ENCODE data around the gene JPH2. TPM values are rescaled to one million over a fixed set of nuclear protein-coding genes. Genes with fewer than 3 reads are reported as not detected.

JPH2 gene
- total RNA-seq, 1 experiment from 2014 or later = 0.17 TPM

DNA sequence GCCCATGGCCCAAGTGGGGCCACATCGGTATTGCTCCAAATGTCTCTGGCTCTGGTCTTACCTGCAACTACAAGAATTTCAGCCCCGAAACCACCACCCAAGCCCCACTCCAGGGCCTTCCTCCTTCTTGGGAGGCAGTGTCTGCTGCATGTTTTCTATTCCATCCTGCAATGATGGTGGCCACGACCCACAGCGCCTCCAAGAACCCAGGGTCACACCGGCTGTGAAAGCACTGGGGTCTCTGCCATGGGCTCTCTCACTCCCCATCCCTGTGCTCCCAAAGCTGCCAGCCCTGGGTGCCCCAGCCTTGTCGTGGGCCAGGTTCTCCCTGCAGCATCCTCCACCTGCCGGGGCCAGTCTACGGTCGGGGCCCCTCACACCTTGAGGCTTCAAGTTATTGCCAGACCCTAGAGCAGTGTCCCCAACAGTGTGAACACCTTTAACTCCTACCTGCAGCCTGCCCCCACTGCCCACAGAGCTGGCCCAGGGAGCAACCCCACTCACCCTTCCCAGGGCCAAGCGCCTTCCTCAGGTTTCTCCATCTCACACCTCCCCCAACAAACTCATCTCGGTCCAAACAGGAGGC, 115.4 kb downstream of the JPH2 start:
- Histone ChIP-seq H3K4me2 (ENCODE audit: low read length) (no peak overlapping the region), H4K20me1 (ENCODE audit: insufficient read depth) (no peaks in the 10 kb centered on the region), H3K27ac (ENCODE audit: low read depth, low read length) (no peak overlapping the region), H3K9me2 (ENCODE audit: insufficient read depth) (no peaks in the 10 kb centered on the region), H2AFZ (ENCODE audit: low read depth, low read length, poor library complexity, severe bottlenecking) (no peak overlapping the region), H3K9me3 (ENCODE audit: control insufficient read depth in 1 of 2, insufficient read depth in 1 of 2, low read depth in 1 of 2, low read length in 2 of 2) (no peaks in the 10 kb centered on the region), H3K4me1 (ENCODE audit: control insufficient read depth in 1 of 2, insufficient read depth in 2 of 2, low read length in 2 of 2) (peaks cover 0 to 15% of the 10 kb centered on the region in 2 experiments; a peak in 2 of 4 replicates), H3K36me3 (ENCODE audit: control insufficient read depth in 1 of 2, insufficient read depth in 2 of 2, low read length in 2 of 2) (no peaks in the 10 kb centered on the region), H3K27me3 (ENCODE audit: insufficient read depth, low read length) (no peaks in the 10 kb centered on the region), H3K79me2 (ENCODE audit: insufficient read depth, low read length) (no peaks in the 10 kb centered on the region), H3K9ac (ENCODE audit: low read length) (no peak overlapping the region), H3K4me3 (replicated peaks in 1 of 2; ENCODE audit: low read depth in 1 of 2, low read length in 2 of 2) (no peak overlapping the region)
- intact Hi-C loops (cut with micrococcal nuclease) = no loop called here
- ChIA-PET CTCF (interaction anchor here (1.2 kb wide), 1 partner anchor 9 kb away, joined by 6 read pairs; no protein-coding TSS in a partner anchor), POLR2A (no interaction called here), RAD21 (ENCODE audit: low non-redundant PET in 1 of 2, low total read pairs in 2 of 2, uncharacterized antibody in 2 of 2, unreplicated experiment in 2 of 2) (no interaction called here)
- DNase-seq (ENCODE audit: low read depth, low spot score) (no peak), ATAC-seq (no peak)
- TF ChIP-seq YY1 (IDR thresholded peaks at IDR 0.05; ENCODE audit: extremely low read depth, insufficient replicate concordance, low read depth, low read length) (no peak), SIN3A (IDR thresholded peaks at IDR 0.05; ENCODE audit: low read depth) (no peak), CBX3 (IDR thresholded peaks at IDR 0.05; ENCODE audit: low read depth) (no peak), EZH2 (IDR thresholded peaks at IDR 0.05) (no peak), TCF7L2 (IDR thresholded peaks at IDR 0.05; ENCODE audit: borderline replicate concordance, extremely low read depth, insufficient read depth, insufficient read length) (no peak), JUND (IDR thresholded peaks at IDR 0.05) (no peak), FOSL1 (IDR thresholded peaks at IDR 0.05; ENCODE audit: low read depth) (no peak), ELF1 (IDR thresholded peaks at IDR 0.05; ENCODE audit: borderline replicate concordance, low read depth) (no peak), EZH2phosphoT487 (IDR thresholded peaks at IDR 0.05; ENCODE audit: borderline replicate concordance) (no peak), RAD21 (IDR thresholded peaks at IDR 0.05; ENCODE audit: low read depth) (no peak)
- TF ChIP-seq, protein P1, sequence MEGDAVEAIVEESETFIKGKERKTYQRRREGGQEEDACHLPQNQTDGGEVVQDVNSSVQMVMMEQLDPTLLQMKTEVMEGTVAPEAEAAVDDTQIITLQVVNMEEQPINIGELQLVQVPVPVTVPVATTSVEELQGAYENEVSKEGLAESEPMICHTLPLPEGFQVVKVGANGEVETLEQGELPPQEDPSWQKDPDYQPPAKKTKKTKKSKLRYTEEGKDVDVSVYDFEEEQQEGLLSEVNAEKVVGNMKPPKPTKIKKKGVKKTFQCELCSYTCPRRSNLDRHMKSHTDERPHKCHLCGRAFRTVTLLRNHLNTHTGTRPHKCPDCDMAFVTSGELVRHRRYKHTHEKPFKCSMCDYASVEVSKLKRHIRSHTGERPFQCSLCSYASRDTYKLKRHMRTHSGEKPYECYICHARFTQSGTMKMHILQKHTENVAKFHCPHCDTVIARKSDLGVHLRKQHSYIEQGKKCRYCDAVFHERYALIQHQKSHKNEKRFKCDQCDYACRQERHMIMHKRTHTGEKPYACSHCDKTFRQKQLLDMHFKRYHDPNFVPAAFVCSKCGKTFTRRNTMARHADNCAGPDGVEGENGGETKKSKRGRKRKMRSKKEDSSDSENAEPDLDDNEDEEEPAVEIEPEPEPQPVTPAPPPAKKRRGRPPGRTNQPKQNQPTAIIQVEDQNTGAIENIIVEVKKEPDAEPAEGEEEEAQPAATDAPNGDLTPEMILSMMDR (IDR thresholded peaks at IDR 0.05 in 2 of 3, conservative IDR thresholded peaks at IDR 0.05 in 1 of 3; ENCODE audit: borderline replicate concordance in 1 of 3, insufficient read depth in 1 of 3, low read depth in 2 of 3, low read length in 2 of 3) = no peak
- TF ChIP-seq, protein P2, sequence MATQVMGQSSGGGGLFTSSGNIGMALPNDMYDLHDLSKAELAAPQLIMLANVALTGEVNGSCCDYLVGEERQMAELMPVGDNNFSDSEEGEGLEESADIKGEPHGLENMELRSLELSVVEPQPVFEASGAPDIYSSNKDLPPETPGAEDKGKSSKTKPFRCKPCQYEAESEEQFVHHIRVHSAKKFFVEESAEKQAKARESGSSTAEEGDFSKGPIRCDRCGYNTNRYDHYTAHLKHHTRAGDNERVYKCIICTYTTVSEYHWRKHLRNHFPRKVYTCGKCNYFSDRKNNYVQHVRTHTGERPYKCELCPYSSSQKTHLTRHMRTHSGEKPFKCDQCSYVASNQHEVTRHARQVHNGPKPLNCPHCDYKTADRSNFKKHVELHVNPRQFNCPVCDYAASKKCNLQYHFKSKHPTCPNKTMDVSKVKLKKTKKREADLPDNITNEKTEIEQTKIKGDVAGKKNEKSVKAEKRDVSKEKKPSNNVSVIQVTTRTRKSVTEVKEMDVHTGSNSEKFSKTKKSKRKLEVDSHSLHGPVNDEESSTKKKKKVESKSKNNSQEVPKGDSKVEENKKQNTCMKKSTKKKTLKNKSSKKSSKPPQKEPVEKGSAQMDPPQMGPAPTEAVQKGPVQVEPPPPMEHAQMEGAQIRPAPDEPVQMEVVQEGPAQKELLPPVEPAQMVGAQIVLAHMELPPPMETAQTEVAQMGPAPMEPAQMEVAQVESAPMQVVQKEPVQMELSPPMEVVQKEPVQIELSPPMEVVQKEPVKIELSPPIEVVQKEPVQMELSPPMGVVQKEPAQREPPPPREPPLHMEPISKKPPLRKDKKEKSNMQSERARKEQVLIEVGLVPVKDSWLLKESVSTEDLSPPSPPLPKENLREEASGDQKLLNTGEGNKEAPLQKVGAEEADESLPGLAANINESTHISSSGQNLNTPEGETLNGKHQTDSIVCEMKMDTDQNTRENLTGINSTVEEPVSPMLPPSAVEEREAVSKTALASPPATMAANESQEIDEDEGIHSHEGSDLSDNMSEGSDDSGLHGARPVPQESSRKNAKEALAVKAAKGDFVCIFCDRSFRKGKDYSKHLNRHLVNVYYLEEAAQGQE (IDR thresholded peaks at IDR 0.05; ENCODE audit: low read depth) = no peak
- TF ChIP-seq, protein P3, sequence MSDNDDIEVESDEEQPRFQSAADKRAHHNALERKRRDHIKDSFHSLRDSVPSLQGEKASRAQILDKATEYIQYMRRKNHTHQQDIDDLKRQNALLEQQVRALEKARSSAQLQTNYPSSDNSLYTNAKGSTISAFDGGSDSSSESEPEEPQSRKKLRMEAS (IDR thresholded peaks at IDR 0.05) = no peak
- TF ChIP-seq, protein P4, sequence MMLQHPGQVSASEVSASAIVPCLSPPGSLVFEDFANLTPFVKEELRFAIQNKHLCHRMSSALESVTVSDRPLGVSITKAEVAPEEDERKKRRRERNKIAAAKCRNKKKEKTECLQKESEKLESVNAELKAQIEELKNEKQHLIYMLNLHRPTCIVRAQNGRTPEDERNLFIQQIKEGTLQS (IDR thresholded peaks at IDR 0.05) = no peak
- BruUV-seq (replicated peaks) = no TSS peak
